GM19372 (cell line): ENCODE data around the gene BEST2.
"Not testable (repeated sequence)": the region's sequence is repeated elsewhere in the genome, so short reads cannot be mapped to it uniquely, and the experiment has no call there.

Source experiments
- ATAC-seq: cut with Tn5 transposase; IDR thresholded peaks from one replicate; pipeline ENCODE4 v1.9.1; 2021; ENCODE audit warnings: mild to moderate bottlenecking, low read depth, moderate library complexity; ENCODE audit not compliant: unreplicated experiment

Gene BEST2

DNA sequence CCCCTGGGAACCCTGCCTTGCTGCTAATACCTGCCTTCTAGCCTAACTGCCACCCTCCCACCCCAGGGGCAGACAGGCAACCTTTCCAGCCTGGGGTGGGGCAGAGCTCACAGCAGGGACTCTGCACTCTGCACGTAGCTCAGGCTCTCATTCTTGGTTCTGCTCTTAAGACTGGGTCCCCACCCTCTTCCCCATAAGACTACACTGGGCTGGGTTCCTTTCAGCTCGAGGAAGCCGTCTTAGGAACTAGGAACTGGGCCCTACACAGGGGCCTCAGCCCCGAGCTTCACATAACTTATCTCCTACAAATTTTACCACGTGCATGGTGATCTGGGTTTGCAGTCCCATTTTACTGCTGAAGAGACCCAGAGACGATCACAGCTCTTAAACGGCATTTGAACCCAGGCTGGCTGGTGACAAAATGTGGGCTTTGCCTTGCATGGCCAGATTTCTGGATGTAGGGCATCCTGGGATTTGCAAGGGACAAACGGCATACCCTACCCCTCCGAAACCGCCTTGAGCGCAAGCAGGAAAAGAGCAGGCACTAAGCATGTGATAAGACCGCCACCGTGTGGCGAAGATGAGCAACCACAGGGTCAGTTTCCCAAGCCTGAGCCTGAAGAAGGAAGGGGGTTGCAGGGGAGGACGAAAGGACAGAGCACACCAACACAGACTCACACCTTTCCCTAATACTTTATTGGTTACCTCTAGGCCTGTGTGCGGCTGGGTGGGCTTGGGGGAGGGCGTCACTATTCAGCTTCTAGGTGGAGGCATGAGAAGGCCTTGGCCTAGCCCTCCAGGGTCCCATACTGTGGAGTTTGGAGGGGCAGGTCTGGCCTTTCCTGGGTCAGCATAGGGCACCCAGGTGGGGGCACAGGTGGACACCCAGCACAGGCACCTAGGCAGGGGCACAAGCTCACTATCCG, 44.8 kb downstream of the BEST2 start:
- ATAC-seq, result no peak

DNA sequence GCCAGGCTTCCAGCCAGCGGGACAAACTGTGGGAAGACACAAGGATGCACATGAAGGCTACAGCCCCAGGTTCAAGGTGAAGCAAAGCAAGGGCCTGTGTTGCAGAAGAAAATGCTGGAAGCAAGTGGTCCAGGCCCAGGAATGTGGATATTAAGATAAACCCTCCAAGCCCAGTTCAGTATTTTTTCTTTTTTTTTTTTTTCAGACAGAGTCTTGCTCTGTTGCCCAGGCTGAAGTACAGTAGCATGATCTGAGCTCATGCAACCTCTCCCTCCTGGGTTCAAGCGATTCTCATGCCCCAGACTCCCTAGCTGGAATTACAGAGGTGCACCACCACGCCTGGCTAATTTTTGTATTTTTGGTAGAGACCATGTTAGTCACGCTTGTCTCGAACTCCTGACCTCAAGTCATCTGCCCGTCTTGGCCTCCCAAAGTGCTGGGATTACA, 45.6 kb downstream of the BEST2 start:
- no peak for ATAC-seq

DNA sequence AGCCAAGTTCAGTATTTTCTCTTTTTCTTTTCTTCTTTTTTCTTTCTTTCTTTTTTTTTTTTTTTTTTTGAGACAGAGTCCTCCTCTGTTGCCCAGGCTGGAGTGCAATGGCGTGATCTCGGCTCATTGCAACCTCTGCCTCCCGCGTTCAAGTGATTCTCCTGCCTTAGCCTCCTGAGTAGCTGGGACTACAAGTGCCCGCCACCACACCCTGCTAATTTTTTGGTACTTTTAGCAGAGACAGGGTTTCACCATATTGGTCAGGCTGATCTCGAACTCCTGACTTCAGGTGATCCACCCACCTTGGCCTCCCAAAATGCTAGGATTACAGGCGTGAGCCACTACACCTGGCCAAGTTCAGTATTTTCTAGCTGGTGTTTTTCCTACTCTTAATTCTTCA, 46.0 kb downstream of the BEST2 start:
- ATAC-seq, result not testable (repeated sequence)

DNA sequence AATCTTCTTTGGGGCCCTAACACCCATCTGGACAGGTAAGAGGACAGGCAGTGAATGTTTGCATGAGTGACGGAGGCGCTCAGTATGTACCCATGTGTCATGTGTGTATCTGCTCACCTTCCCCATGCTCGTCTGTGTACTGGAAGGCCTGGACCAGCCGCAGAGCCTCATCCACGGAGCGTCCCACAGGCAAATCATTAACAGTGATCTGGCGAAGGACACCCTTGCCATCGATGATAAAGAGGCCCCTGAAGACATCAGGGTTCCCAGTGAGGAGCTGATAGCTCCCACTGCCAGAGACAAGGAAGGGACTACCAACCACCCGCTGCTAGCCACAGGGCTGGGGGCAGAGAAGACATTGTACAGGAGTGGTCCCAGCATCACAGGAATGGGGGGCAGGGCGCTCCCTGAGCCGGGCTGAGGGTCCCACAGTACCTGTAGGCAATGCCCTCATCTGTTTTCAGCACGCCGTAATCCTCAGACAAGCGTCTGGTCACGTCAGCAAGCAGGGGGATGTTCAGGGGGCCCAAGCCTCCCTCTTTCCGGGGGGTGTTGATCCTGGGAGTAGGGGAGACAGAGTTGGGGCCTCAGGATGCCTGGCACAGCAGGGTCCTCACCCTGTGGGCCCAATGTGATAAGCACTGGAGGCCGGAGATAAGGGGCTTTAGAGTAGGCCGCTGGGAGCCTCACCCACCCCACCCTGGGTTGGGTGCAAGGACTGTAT, 48.3 kb downstream of the BEST2 start:
- no peak for ATAC-seq

DNA sequence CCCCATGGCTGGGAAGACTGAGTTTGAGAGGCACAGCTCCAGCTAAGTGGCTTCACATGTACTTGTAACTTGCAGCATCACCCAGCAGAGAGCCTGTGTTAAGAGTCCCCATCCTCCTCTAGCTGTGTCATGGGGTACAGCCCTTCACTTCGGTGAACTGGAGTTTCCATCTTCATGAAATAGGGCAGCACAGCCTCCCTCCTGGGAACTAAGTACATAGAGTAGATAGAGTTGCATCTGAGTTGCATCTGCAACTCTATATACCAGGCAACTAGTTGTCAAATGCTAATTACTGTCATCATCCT, 48.8 kb downstream of the BEST2 start:
- ATAC-seq, result no peak

DNA sequence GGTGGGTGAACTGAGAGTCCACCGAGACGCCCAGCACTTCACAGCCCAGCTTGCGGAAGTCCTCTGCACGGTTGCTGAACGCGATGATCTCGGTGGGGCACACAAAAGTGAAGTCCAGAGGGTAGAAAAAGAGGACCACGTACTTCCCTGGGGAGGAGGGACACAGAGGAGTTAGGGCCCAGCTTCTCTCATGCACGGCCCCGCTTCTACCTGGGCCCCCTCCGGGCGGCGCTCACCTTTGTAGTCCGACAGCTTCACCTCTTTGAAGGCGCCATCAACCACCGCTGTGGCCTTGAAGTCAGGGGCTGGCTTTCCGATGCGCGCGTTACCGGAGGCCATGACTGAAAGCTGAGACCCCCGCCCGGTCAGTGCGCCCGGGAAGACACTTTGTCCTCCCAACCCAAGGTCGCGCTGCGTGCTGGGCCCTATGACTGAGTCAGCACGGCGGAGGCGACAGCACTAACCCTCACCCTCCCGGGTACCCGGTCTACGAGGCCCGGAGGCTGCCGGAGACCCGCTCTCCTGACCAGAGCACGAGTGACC, 49.4 kb downstream of the BEST2 start:
- no peak for ATAC-seq

DNA sequence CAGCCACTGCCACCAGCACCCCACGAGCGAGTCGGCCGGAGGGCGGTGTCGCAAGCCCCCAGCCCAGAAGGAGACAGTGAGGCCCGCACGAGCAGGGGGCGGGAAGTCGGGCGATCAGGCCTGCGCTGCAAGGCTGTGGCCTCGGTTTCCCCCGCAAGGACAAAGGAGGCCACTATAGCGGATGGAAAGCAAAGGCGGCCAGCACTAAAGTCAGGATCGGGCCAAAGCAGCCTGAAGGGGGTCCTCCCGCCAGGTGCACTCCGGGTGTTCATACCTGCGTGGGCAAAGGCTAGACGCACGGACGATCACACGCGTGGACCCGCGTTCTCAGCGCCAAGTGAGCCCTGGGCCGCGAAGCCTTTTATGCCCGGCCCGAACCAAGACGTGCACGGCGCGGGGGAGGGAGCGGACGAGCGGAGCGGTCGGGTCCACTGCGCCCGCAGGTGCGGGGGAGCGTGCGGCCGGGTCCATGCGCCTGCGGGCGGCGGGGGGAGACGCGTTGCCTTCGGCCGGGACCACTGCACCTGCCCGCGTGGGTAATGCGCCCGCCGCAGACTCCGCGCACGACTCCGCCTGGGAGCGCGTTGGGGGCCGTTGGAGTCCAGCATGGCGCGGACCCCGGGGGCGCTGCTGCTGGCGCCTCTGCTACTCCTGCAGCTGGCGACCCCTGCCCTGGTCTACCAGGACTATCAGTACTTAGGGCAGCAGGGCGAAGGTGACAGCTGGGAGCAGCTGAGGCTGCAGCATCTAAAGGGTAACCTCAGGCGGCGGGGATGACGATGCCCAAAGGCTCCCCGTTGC, 50.1 kb downstream of the BEST2 start, which contains the start of the genes PRDX2 and THSD8:
TSS of gene PRDX2 (minus strand) at position 335 of the 801 bp plus-strand sequence. CDS start 539 bp downstream, outside the sequence.
TSS of gene THSD8 (plus strand) at position 604 of the 801 bp plus-strand sequence. CDS start at position 607, 3 bp downstream.
- no peak for ATAC-seq

DNA sequence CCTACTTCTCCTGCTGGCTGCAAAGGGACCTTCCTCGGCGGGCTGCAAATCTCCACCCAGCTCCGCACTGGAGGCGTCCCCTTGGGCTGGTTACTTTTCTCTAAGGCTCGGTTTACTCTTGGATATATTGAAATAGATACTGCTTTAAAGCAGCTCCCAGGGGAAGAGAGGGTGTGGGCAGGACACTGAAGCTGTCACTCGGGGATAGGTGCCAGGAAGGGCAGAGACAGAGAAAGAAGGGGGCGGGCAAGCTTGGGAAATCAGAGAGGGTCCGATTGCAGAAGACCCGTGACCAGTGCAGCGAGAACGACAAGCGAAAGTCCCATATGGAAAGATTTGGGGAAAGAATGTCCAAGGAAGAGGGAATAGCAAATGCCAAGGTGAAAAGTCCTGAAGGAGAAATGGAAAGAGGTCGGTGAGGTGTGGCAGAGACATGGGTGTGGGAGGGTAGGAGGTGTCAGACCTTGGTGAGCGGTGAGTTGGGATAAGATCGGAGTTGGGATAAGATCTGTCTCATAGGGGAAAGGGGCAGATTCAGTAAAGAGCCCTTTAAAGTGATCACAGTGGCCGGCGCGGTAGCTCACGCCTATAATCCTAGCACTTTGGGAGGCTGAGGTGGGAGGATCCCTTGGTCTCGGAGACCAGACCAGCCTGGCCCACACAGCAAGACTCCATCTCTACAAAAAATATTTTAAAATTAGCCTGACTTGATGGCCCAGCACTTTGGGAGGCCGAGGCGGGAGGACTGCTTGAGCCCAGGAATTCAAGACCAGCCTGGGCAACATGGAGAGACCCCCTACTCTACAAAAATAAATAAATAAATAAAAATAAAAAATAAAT, 50.9 kb downstream of the BEST2 start:
- ATAC-seq, result no peak

DNA sequence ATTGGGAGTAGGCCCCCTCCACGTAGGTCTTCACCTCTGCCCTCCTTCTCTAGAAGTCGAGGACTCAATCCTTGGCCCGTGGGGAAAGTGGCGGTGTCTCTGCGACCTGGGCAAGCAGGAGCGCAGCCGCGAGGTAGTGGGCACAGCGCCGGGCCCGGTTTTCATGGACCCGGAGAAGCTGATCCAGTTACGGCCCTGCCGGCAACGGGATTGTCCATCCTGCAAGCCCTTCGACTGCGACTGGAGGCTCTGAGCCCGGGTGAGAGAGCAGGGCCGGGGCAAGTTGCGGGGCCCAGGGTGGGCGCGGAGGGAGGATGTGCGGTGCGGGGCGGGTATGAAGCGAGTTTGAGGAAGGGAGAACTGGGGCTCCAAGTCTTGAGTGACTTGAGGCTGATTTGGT, 52.5 kb downstream of the BEST2 start:
- ATAC-seq, result no peak

DNA sequence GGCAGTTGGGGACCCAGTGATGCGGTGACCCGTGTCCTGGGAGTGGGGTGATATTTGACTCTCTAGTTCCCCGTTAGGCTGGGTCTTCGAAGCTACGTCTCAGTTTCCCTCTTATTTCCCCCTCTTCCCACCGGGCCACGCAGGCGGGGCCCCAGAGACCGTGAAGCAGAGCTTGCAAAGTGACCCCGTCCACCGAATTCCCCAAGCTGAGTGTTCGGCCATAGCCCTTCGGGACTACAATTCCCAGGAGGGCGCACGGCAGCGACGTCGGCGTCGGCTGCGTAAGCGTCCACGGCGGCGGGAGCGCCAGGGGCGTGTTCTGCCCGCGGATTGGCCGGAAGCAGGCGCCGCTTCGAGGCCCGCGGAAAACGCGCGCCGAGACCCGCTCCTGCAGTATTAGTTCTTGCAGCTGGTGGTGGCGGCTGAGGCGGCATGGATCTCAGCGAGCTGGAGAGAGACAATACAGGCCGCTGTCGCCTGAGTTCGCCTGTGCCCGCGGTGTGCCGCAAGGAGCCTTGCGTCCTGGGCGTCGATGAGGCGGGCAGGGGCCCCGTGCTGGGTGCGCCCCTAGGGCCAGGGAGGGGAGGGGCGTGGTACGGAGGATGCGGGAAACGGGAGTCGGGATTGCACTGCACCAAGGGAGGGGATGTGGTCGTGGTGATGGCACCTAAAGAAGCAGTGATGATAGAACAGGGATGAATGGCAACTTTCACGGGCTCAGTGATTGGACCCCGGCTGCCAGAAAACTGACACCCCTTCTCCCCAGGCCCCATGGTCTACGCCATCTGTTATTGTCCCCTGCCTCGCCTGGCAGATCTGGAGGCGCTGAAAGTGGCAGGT, 54.9 kb downstream of the BEST2 start, which contains the start of gene RNASEH2A:
TSS of gene RNASEH2A (plus strand) at position 343 of the 840 bp plus-strand sequence. CDS start at position 433, 90 bp downstream.
- ATAC-seq, result peak; percentile 84
